Ovary (tissue), 9 donors: Measurements from ENCODE around the gene ECEL1. TPM values are rescaled to one million over a fixed set of nuclear protein-coding genes. Genes with fewer than 3 reads are reported as not detected.

Source experiments
- DNase-seq, 5 donors: peaks; one replicate each; pipeline ENCODE4 v3.0.0-alpha.2; 2019 to 2020
- H3K27ac ChIP-seq, 2 donors: fragments of 200-600 bp; one replicate each; pipeline versions ENCODE4 v1.5.1 to v1.8.0; 2019 to 2022
- H3K27me3 ChIP-seq: fragments of 200-600 bp; one replicate; pipeline ENCODE4 v1.8.0; 2022
- H3K36me3 ChIP-seq: fragments of 200-600 bp; sonication (generic); one replicate; pipeline ENCODE4 v1.5.1; 2019
- H3K4me1 ChIP-seq: one replicate; pipeline ENCODE4 v1.8.1; 2013; ENCODE audit warnings: mild to moderate bottlenecking, moderate library complexity; ENCODE audit not compliant: insufficient read depth
- H3K4me3 ChIP-seq: fragments of 200-600 bp; sonication (generic); one replicate; pipeline ENCODE4 v1.5.1; 2017
- H3K9me3 ChIP-seq, 2 donors: fragments of 200-600 bp in 1 of 2; sonication (generic) in 1 of 2; one replicate each; pipeline versions ENCODE4 v1.5.1 to v1.8.1; 2013 to 2019; ENCODE audit warnings: mild to moderate bottlenecking in 1 of 2, moderate library complexity in 1 of 2
- EP300 ChIP-seq: sonication (generic); formaldehyde crosslinking; IDR thresholded peaks from one replicate; pipeline ENCODE4 v1.6.1; 2017; ENCODE audit warnings: antibody characterized with exemption
- POLR2A ChIP-seq: fragments of 450-650 bp; IDR thresholded peaks from one replicate; pipeline ENCODE4 v1.6.1; 2017; ENCODE audit warnings: antibody characterized with exemption, mild to moderate bottlenecking, moderate library complexity
- WGBS, 3 donors: extraction: QIAGEN DNeasy Blood & Tissue Kit in 1 of 3; methylation state at CpG; one replicate each; pipeline versions ENCODE4 v1.1.5 to v1.1.7; 2013 to 2017; 5-methylcytosine and 5-hydroxymethylcytosine counted together
- intact Hi-C, 4 donors: fragments of 100-400 bp; cut with DNase I; formaldehyde crosslinking; loops; one replicate each; pipeline versions ENCODE4 v1.11.0 to v1.15.1; 2022 to 2023
- polyA plus RNA-seq, 2 donors: library from polyadenylated mRNA; stranded (reverse); fragments of 200-250 nt in 1 of 2; fragments of 350-450 nt in 1 of 2; fragmentation: Illumina TruSeq in 1 of 2; extraction: RNeasy Lipid Tissue Mini Kit (QIAGEN cat#74804) in 1 of 2; gene quantifications; one replicate each; pipeline ENCODE4 v1.2.3, GENCODE V29; 2013 to 2014
- total RNA-seq, 7 donors: library from RNA; depleted of rRNA in 2 of 7; stranded (reverse); fragments of >200 nt in 2 of 7; fragmentation: NEBNext Ultra II Directional in 3 of 7; extraction: Animal tissue kit (Norgen Biotek cat#: 25700) in 3 of 7; gene quantifications; one replicate each; pipeline versions ENCODE4 v1.1.0 to v1.2.4, GENCODE V29; 2016 to 2023
- TF ChIP-seq, protein P1 (sequence below), 3 donors: fragments of 450-650 bp in 2 of 3; fragments of 200-600 bp in 1 of 3; IDR thresholded peaks; one replicate each; pipeline versions ENCODE4 v1.5.1 to v1.8.0; 2016 to 2022; ENCODE audit warnings: antibody characterized with exemption in 3 of 3, mild to moderate bottlenecking in 1 of 3
- donor health status: DM: no; HTN: no; CAD: no; lungs with moderate emphysema.
- donor health status: DM: no; HTN: no; CAD: no.
- donor health status: Bipolar disorder and iron deficiency.
- donor health status: DM: yes; HTN: yes; CAD: no.
- donor health status: DM: no; HTN: no; CAD: no.
- donor health status: DM: yes; HTN: yes; CAD: no.

ECEL1 gene
- total and polyA plus RNA-seq, 9 donors: 2.4 to 251 (median 46.3) TPM

DNA sequence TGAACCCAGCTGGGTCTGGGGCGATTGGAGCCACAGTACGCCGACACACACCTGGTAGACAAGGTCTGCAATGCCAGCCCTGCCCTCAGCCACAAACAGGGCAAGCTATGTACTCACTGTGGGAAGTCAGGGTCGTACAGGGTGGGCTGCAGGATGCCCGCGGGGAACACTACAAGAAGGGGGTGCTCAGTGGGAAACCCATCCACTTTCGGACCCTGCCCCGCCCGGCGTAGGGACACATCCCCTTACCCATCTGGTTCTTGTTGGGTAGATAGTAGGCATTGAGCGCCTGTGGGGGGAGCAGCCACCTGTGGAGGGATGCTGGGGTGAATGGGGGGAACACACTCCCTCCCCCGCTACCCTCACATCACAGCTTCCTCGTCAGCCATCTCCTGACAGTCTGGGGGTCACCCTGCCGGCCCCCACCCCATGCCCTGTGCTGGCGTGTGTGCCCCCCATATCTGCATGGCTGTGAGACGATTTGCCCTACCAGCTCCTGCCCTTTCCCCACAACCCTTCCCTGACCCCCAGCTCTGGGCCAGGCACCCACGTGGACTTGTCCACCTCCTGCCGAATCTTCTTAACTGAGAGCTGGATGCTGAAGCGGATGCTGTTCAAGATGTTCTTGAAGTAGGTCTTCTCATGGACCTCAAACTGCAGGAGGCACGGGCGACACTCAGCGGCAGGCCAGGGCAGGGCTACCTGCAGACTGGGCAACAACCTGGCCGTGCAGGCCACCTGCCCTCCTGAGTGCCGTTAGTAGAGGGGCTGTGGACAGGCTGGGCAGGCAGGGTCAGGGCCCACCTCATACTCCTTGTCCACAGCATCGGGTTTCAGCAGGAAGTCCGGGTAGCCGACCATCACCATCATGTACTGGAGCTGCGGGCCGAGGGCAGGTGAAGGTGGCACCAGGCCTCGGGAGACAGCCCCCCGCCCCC is 5.1 kb downstream of the ECEL1 start:
- H3K4me3 ChIP-seq: no peak overlapping the region
- no peak overlapping the region for H3K27ac ChIP-seq
- TF ChIP-seq EP300: no peak
- no peaks in the 10 kb centered on the region for H3K36me3 ChIP-seq
- peak; percentile 6 to 27 (median 19) for DNase-seq
- no peaks in the 10 kb centered on the region for H3K27me3 ChIP-seq
- WGBS, 3 donors: 89 to 92% (median 90%) methylated on average over 28 to 31 of the region's 31 CpGs
- H3K9me3 ChIP-seq: no peaks in the 10 kb centered on the region
- intact Hi-C loops: no loop called here
- no peaks in the 10 kb centered on the region for H3K4me1 ChIP-seq

DNA sequence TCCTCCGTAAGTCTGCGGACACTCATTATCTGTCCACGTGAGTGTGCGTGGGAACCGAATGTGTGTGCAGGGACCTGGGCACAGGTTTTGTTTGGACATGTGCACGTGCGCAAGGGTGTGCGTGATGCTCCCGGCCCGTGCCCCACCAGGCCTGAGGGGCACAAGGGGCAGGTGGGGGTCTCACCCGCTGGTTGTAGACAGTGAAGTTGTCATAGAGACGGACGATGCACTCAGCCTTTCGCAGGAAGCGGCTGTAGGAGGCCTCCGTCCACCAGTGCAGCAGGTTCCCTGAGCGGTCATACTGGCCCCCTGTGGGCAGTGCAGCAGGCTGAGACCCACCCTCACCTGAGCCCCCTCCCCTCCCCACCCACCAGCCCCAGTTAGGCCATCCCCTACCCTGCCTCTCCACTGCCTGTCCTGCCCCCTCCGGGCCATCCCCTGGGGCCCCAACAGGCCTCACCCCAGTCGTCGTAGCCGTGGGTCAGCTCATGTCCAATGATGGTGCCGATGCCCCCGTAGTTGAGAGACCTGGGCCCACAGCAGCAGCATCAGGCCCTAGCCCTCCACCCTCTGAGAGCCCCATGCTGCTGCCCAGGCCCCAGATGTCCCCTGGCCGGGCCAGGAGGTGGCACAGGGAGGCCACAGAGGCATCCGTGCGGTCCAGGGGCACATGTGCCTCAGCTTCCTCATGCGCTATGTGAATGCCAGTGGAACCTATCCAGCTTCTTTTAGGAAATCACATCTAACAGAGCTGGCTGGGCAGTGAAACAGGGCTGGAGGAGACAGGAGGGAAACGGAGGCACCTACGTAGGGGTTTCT is 6.1 kb downstream of the ECEL1 start:
- Histone ChIP-seq H3K27ac (no peak overlapping the region), H3K4me3 (no peak overlapping the region), H3K27me3 (no peaks in the 10 kb centered on the region), H3K4me1 (no peaks in the 10 kb centered on the region), H3K36me3 (no peaks in the 10 kb centered on the region), H3K9me3 (no peaks in the 10 kb centered on the region)
- WGBS, 3 donors: 93 to 95% (median 94%) methylated on average over 26 to 29 of the region's 29 CpGs
- intact Hi-C loops: no loop called here
- DNase-seq: peak in 4 of 5 donors; percentile 6 to 24 (median 16)
- TF ChIP-seq POLR2A (no peak), EP300 (no peak)
- TF ChIP-seq, protein P1, sequence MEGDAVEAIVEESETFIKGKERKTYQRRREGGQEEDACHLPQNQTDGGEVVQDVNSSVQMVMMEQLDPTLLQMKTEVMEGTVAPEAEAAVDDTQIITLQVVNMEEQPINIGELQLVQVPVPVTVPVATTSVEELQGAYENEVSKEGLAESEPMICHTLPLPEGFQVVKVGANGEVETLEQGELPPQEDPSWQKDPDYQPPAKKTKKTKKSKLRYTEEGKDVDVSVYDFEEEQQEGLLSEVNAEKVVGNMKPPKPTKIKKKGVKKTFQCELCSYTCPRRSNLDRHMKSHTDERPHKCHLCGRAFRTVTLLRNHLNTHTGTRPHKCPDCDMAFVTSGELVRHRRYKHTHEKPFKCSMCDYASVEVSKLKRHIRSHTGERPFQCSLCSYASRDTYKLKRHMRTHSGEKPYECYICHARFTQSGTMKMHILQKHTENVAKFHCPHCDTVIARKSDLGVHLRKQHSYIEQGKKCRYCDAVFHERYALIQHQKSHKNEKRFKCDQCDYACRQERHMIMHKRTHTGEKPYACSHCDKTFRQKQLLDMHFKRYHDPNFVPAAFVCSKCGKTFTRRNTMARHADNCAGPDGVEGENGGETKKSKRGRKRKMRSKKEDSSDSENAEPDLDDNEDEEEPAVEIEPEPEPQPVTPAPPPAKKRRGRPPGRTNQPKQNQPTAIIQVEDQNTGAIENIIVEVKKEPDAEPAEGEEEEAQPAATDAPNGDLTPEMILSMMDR (IDR thresholded peaks at IDR 0.05): no peak

DNA sequence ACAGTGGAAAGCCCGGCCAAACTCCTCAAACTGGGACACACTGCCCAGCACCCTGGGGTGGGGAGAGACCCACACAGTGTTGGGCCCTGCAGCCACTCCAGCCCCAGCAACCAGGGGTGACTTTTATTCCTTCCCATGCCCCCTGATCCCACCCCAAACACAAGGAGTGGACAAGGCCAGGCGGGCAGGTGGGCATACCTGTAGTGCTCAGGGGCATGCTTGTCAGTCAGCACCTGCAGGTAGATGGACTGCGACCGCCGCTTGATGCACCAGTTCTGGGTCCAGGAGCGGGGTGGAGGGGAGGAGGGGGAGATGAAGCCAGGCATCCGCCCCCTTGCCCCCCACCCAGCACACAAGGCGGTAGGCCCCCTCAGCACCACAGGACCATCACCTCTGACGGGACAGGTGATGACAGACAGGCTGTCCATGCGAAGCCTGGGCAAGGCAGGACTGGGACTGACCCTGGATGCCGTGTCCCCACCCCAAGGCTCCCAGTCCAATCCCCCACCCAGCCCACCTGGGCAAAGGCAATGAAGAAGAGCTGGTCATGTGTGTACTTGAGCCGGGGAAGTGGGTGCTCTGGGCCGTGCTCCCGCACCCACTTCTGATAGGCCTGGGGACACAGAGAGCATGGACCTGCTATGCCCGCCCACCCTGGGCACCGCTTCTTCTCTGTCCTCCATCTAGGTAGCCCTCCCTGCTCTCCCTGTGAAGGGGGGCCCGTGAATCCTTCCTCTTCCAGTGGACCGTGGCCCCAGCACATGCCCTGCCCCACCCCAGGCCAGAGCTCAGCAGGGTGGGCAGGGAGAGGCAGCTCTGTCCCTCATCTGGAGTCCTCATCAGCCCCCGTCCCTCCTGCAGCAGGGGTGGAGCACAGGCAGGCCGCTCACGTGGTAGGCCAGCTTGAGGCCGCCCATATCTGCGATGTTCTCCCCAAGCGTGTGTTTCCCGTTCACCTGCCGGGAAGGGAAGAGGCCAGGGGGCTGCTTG is 7.1 kb downstream of the ECEL1 start:
- intact Hi-C loops: no loop called here
- H3K4me3 ChIP-seq: no peak overlapping the region
- no peak overlapping the region for H3K27ac ChIP-seq
- TF ChIP-seq EP300 (no peak), POLR2A (no peak)
- TF ChIP-seq, protein P1 (IDR thresholded peaks at IDR 0.05): no peak
- no peaks in the 10 kb centered on the region for H3K4me1 ChIP-seq
- H3K9me3 ChIP-seq: no peaks in the 10 kb centered on the region
- peak in 4 of 5 donors; percentile 16 to 32 (median 20) for DNase-seq
- WGBS, 3 donors: 90 to 93% (median 91%) methylated on average over 21 to 26 of the region's 26 CpGs
- H3K27me3 ChIP-seq: no peaks in the 10 kb centered on the region
- no peaks in the 10 kb centered on the region for H3K36me3 ChIP-seq

DNA sequence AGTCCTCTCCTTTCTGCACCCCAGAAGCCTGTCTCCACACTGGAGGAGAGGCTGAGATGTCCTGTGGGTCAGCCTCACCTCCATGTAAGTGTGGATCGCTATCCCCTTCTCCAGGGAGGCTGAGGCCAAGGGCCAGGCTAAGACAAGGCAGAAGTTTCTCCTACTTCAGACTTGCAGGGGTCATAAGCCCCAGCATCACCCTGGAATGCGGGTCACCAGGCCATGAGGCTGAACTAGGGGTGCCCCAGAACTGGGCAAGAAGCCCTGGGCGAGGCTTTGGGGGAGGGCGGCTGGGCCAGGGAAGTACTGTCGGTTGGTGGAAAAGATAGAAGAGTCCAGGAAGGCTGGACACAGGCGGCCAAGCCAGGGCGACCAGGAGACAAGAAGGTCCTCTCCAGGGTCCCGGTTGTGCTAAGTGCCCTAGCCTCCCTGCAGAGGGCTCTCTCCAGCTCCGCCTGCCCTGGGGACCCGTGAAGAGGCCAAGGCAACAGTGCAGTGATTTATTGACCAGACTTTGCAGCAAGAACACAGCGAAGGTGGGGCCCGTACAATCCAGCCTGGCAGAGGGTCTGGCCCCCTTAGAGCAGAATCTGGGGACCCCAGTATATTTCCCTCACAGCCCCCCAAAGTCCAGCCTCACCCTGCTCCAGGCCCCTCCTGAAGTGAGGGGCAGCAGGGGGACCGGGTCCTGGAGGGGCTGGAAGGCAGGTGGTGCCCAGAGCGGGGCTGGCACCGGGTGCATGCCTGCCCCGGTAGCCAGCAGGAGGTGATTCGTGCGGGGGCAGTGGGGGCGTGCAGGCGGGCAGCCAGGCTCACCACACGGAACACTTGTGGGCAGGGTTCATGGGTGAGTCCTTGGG is 8.1 kb downstream of the ECEL1 start:
- no peaks in the 10 kb centered on the region for H3K27me3 ChIP-seq
- intact Hi-C loops: no loop called here
- no peaks in the 10 kb centered on the region for H3K36me3 ChIP-seq
- no peak for TF ChIP-seq EP300
- TF ChIP-seq, protein P1 (IDR thresholded peaks at IDR 0.05): no peak
- TF ChIP-seq POLR2A: no peak
- no peaks in the 10 kb centered on the region for H3K9me3 ChIP-seq
- DNase-seq: peak; percentile 2 to 29 (median 27)
- 79 to 80% (median 79%) methylated on average over 21 of the region's 21 CpGs for WGBS, 3 donors
- no peaks in the 10 kb centered on the region for H3K4me1 ChIP-seq
- no peak overlapping the region for H3K4me3 ChIP-seq
- H3K27ac ChIP-seq: no peak overlapping the region
